ENCODE results near the gene MAST4. TPM values are rescaled to one million over a fixed set of nuclear protein-coding genes. Genes with fewer than 3 reads are reported as not detected.

The MAST4 gene
- total RNA-seq, 1 donor from 2014 or later: 19.1 TPM

GRCh38 chr5:66565878-66566277 lies 30.3 kb upstream of the MAST4 start:
- H3K27me3 ChIP-seq (ENCODE audit: control insufficient read depth, insufficient read depth, low read length): no peaks in the 10 kb centered on the region
- TF ChIP-seq, protein P1, sequence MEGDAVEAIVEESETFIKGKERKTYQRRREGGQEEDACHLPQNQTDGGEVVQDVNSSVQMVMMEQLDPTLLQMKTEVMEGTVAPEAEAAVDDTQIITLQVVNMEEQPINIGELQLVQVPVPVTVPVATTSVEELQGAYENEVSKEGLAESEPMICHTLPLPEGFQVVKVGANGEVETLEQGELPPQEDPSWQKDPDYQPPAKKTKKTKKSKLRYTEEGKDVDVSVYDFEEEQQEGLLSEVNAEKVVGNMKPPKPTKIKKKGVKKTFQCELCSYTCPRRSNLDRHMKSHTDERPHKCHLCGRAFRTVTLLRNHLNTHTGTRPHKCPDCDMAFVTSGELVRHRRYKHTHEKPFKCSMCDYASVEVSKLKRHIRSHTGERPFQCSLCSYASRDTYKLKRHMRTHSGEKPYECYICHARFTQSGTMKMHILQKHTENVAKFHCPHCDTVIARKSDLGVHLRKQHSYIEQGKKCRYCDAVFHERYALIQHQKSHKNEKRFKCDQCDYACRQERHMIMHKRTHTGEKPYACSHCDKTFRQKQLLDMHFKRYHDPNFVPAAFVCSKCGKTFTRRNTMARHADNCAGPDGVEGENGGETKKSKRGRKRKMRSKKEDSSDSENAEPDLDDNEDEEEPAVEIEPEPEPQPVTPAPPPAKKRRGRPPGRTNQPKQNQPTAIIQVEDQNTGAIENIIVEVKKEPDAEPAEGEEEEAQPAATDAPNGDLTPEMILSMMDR (IDR thresholded peaks at IDR 0.05; ENCODE audit: insufficient read depth, low read length, poor library complexity, severe bottlenecking): no peak
- no peaks in the 10 kb centered on the region for H3K36me3 ChIP-seq (ENCODE audit: control insufficient read depth, insufficient read depth, low read length)
- DNase-seq (ENCODE audit: low read depth): no peak
- H3K4me3 ChIP-seq (ENCODE audit: low read depth, low read length): no peak overlapping the region

DNA sequence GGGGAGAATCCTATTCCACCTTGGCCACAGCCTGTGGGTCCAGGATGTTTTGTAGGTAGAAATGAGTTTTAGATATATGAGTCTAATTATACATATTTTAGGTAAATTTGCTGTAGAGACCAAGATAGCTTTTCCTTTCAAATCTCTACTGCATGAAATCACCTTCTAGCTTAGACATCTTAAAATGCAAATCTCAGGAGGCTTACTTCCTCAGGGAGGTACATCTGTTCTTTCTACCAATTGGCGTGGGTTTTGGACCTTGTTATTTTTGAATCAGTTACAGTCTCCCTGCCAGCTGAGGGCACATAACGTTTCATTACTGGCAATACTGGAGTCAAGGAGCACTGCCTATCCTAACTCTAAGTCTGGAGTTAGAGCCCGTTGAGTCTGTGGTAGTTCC lies 28.7 kb upstream of the MAST4 start:
- Histone ChIP-seq H3K36me3 (ENCODE audit: control insufficient read depth, insufficient read depth, low read length) (no peaks in the 10 kb centered on the region), H3K4me3 (ENCODE audit: low read depth, low read length) (no peak overlapping the region), H3K27me3 (ENCODE audit: control insufficient read depth, insufficient read depth, low read length) (no peaks in the 10 kb centered on the region)
- TF ChIP-seq, protein P1 (IDR thresholded peaks at IDR 0.05; ENCODE audit: insufficient read depth, low read length, poor library complexity, severe bottlenecking): no peak
- DNase-seq (ENCODE audit: low read depth): no peak

GRCh38 chr5:66570201-66570600 lies 26.0 kb upstream of the MAST4 start:
- no peak for DNase-seq (ENCODE audit: low read depth)
- no peaks in the 10 kb centered on the region for H3K27me3 ChIP-seq (ENCODE audit: control insufficient read depth, insufficient read depth, low read length)
- no peak overlapping the region for H3K4me3 ChIP-seq (ENCODE audit: low read depth, low read length)
- TF ChIP-seq, protein P1 (IDR thresholded peaks at IDR 0.05; ENCODE audit: insufficient read depth, low read length, poor library complexity, severe bottlenecking): no peak
- H3K36me3 ChIP-seq (ENCODE audit: control insufficient read depth, insufficient read depth, low read length): no peaks in the 10 kb centered on the region

- TF ChIP-seq, protein P1 (IDR thresholded peaks at IDR 0.05; ENCODE audit: insufficient read depth, low read length, poor library complexity, severe bottlenecking): no peak
- no peak for DNase-seq (ENCODE audit: low read depth)
- H3K27me3 ChIP-seq (ENCODE audit: control insufficient read depth, insufficient read depth, low read length): no peaks in the 10 kb centered on the region
- no peaks in the 10 kb centered on the region for H3K36me3 ChIP-seq (ENCODE audit: control insufficient read depth, insufficient read depth, low read length)
- H3K4me3 ChIP-seq (ENCODE audit: low read depth, low read length): no peak overlapping the region
Measured at GRCh38 chr5:66573733-66574132, 22.5 kb upstream of the MAST4 start.

DNA sequence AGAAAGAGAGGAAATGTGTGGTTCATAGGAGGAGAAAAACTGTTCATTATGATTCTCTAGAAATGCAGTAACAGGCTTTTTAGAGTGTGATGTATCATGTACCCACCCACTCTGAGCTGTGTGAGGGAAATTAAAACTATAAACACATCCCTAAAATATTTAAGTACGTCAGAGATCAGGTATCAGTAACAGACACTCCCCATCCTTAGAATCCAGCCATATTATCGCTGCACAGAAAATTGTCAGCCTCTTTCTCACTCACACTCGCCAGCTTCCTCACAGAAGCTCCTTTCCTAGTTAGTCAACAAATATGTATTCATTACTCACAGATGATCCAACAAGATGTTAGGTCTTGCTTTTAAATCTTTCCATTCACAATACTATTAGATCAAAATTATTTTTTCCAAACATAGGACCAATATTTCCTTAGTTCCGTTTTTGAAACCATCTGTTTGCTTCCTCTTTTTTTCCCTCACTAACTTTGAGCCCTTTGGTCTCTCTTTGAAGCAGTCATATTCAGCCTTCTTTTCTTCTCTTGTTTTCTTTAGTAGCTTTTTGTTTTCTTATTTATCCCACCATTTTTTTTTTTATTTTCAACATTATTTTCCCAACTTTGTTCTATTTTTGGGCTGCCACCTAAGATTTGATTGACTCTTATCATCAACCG lies 13.6 kb upstream of the MAST4 start:
- DNase-seq (ENCODE audit: low read depth): no peak
- Histone ChIP-seq H3K36me3 (ENCODE audit: control insufficient read depth, insufficient read depth, low read length) (no peaks in the 10 kb centered on the region), H3K27me3 (ENCODE audit: control insufficient read depth, insufficient read depth, low read length) (peaks cover 2% of the 10 kb centered on the region), H3K4me3 (ENCODE audit: low read depth, low read length) (no peak overlapping the region)
- TF ChIP-seq, protein P1 (IDR thresholded peaks at IDR 0.05; ENCODE audit: insufficient read depth, low read length, poor library complexity, severe bottlenecking): no peak

- no peak for DNase-seq (ENCODE audit: low read depth)
- no peaks in the 10 kb centered on the region for H3K36me3 ChIP-seq (ENCODE audit: control insufficient read depth, insufficient read depth, low read length)
- TF ChIP-seq, protein P1 (IDR thresholded peaks at IDR 0.05; ENCODE audit: insufficient read depth, low read length, poor library complexity, severe bottlenecking): no peak
- H3K4me3 ChIP-seq (ENCODE audit: low read depth, low read length): no peak overlapping the region
- H3K27me3 ChIP-seq (ENCODE audit: control insufficient read depth, insufficient read depth, low read length): no peaks in the 10 kb centered on the region
Measured at GRCh38 chr5:66585291-66585690, 10.9 kb upstream of the MAST4 start.

Measured in kidney epithelial cell (primary cell).